ENCODE results near the gene CCIN. TPM values are rescaled to one million over a fixed set of nuclear protein-coding genes. Genes with fewer than 3 reads are reported as not detected.

The CCIN gene
- total and polyA plus RNA-seq, 2 of the 4 experiments (the other 2 are of a cell fraction), result 0.80 to 1.1 TPM

DNA sequence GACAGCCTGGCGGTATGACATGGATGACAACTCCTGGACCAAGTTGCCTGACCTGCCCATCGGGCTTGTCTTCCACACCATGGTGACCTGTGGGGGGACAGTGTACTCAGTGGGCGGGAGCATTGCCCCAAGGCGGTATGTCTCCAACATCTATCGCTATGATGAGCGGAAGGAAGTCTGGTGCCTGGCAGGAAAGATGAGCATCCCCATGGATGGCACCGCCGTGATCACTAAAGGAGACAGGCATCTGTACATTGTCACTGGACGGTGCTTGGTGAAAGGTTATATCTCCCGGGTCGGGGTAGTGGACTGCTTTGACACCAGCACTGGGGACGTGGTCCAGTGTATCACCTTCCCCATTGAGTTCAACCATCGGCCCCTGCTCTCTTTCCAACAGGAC, 1.3 kb downstream of the CCIN start:
- Histone ChIP-seq H3K9me3 (ENCODE audit: control insufficient read depth, insufficient read depth, low read length) (no peaks in the 10 kb centered on the region), H2BK20ac (ENCODE audit: low read depth, low read length) (no peak overlapping the region), H3K9me1 (ENCODE audit: insufficient read depth, low read length) (no peaks in the 10 kb centered on the region), H3K18ac (ENCODE audit: low read depth, low read length) (no peak overlapping the region), H4K8ac (ENCODE audit: low read depth in 2 of 2, low read length in 2 of 2) (no peak overlapping the region), H2AK9ac (replicated peaks; ENCODE audit: low read depth, low read length, poor library complexity) (no peak overlapping the region), H2BK15ac (ENCODE audit: low read depth, low read length) (no peak overlapping the region), H3K36me3 (ENCODE audit: control insufficient read depth, insufficient read depth, low read length) (no peaks in the 10 kb centered on the region), H3K23ac (ENCODE audit: low read depth, low read length) (no peak overlapping the region), H4K91ac (ENCODE audit: insufficient read depth, low read depth, low read length) (no peak overlapping the region), H3K27ac (ENCODE audit: insufficient read depth, low read length) (no peak overlapping the region), H3K4ac (ENCODE audit: low read depth, low read length) (no peak overlapping the region), H3K56ac (ENCODE audit: extremely low read depth, insufficient read depth, low read length) (no peak overlapping the region), H4K20me1 (ENCODE audit: insufficient read depth, low read length) (no peaks in the 10 kb centered on the region), H3K79me1 (ENCODE audit: low read depth in 1 of 2, low read length in 2 of 2) (no peaks in the 10 kb centered on the region), H2BK120ac (ENCODE audit: low read depth, low read length) (no peak overlapping the region), H2AK5ac (ENCODE audit: low read depth, low read length) (0 out of 2 replicates have a peak overlapping the region, but pooled peaks have one; percentile 38), H3K4me2 (ENCODE audit: low read depth, low read length) (no peak overlapping the region), H3K4me3 (ENCODE audit: insufficient read depth, low read depth, low read length) (no peak overlapping the region), H3K9ac (ENCODE audit: low read depth, low read length) (no peak overlapping the region), H3K4me1 (ENCODE audit: control insufficient read depth, insufficient read depth, low read length) (peaks cover 5% of the 10 kb centered on the region), H2AFZ (replicated peaks; ENCODE audit: low read length, poor library complexity) (no peak overlapping the region), H4K5ac (ENCODE audit: low read depth, low read length) (no peak overlapping the region), H2BK5ac (ENCODE audit: low read depth, low read length, poor library complexity, severe bottlenecking) (no peak overlapping the region), H3K14ac (replicated peaks; ENCODE audit: low read depth, low read length) (no peak overlapping the region), H3K27me3 (ENCODE audit: control insufficient read depth, insufficient read depth, low read length) (no peaks in the 10 kb centered on the region; the same call in 1 of the 2 replicates)
- TF ChIP-seq, protein P1, sequence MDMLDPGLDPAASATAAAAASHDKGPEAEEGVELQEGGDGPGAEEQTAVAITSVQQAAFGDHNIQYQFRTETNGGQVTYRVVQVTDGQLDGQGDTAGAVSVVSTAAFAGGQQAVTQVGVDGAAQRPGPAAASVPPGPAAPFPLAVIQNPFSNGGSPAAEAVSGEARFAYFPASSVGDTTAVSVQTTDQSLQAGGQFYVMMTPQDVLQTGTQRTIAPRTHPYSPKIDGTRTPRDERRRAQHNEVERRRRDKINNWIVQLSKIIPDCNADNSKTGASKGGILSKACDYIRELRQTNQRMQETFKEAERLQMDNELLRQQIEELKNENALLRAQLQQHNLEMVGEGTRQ (IDR thresholded peaks at IDR 0.05; ENCODE audit: low read depth, low read length), result no peak
- TF ChIP-seq FOS (IDR thresholded peaks at IDR 0.05; ENCODE audit: low read depth, low read length) (no peak), NFE2L2 (IDR thresholded peaks at IDR 0.05; ENCODE audit: low read depth, low read length) (no peak), RCOR1 (IDR thresholded peaks at IDR 0.05; ENCODE audit: insufficient replicate concordance, low read length) (no peak), POLR2A (IDR thresholded peaks at IDR 0.05; ENCODE audit: low read depth, low read length) (no peak), MXI1 (IDR thresholded peaks at IDR 0.05; ENCODE audit: borderline replicate concordance, low read depth, low read length) (no peak), BHLHE40 (IDR thresholded peaks at IDR 0.05; ENCODE audit: low read depth, low read length) (no peak), RFX5 (IDR thresholded peaks at IDR 0.05; ENCODE audit: low read depth, low read length) (no peak), MAFK (IDR thresholded peaks at IDR 0.05; ENCODE audit: low read depth, low read length) (no peak), CEBPB (IDR thresholded peaks at IDR 0.05; ENCODE audit: low read depth, low read length) (no peak), SMC3 (IDR thresholded peaks at IDR 0.05; ENCODE audit: low read depth, low read length) (no peak), CHD1 (IDR thresholded peaks at IDR 0.05; ENCODE audit: low read depth, low read length) (no peak), RAD21 (IDR thresholded peaks at IDR 0.05; ENCODE audit: low read length) (no peak), MAZ (IDR thresholded peaks at IDR 0.05; ENCODE audit: borderline replicate concordance, low read depth, low read length) (no peak)
- TF ChIP-seq, protein P2, sequence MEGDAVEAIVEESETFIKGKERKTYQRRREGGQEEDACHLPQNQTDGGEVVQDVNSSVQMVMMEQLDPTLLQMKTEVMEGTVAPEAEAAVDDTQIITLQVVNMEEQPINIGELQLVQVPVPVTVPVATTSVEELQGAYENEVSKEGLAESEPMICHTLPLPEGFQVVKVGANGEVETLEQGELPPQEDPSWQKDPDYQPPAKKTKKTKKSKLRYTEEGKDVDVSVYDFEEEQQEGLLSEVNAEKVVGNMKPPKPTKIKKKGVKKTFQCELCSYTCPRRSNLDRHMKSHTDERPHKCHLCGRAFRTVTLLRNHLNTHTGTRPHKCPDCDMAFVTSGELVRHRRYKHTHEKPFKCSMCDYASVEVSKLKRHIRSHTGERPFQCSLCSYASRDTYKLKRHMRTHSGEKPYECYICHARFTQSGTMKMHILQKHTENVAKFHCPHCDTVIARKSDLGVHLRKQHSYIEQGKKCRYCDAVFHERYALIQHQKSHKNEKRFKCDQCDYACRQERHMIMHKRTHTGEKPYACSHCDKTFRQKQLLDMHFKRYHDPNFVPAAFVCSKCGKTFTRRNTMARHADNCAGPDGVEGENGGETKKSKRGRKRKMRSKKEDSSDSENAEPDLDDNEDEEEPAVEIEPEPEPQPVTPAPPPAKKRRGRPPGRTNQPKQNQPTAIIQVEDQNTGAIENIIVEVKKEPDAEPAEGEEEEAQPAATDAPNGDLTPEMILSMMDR (conservative IDR thresholded peaks at IDR 0.05; ENCODE audit: low read depth, low read length), result no peak
- TF ChIP-seq, protein P3, sequence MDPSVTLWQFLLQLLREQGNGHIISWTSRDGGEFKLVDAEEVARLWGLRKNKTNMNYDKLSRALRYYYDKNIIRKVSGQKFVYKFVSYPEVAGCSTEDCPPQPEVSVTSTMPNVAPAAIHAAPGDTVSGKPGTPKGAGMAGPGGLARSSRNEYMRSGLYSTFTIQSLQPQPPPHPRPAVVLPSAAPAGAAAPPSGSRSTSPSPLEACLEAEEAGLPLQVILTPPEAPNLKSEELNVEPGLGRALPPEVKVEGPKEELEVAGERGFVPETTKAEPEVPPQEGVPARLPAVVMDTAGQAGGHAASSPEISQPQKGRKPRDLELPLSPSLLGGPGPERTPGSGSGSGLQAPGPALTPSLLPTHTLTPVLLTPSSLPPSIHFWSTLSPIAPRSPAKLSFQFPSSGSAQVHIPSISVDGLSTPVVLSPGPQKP (IDR thresholded peaks at IDR 0.05; ENCODE audit: borderline replicate concordance, low read depth, low read length), result no peak
- CTCF ChIA-PET, result no interaction called here
- no peak for DNase-seq
- intact Hi-C loops (cut with micrococcal nuclease), result no loop called here
- POLR2A ChIA-PET (ENCODE audit: unreplicated experiment), result no interaction called here
- WGBS, 2 experiments (ENCODE audit: extremely low coverage in 2 of 2, insufficient read length in 1 of 2), result 100% methylated on average over 9 of the region's 13 CpGs; no CpG with 5 or more reads in 1 of the 2 experiments
- dilution Hi-C loops (cut with HindIII; ENCODE audit: low sequenced_read_pairs, unreplicated experiment), result no loop called here
- in situ Hi-C loops (cut with MboI; ENCODE audit: low sequenced_read_pairs), result loop anchor here (10.0 kb wide), 1 partner anchor 206 kb away; no protein-coding TSS in a partner anchor
- no peak for ATAC-seq (ENCODE audit: low read depth)
- no TSS peak for BruUV-seq (replicated peaks)
